Neuronal stem cell (in vitro differentiated cells): Measurements from ENCODE around the gene PDSS1. TPM values are rescaled to one million over a fixed set of nuclear protein-coding genes. Genes with fewer than 3 reads are reported as not detected.
A peak's percentile ranks its signal among the peaks of the same experiment; 100 is the strongest.
"Not testable (repeated sequence)": the region's sequence is repeated elsewhere in the genome, so short reads cannot be mapped to it uniquely, and the experiment has no call there.

Experiments used
- DNase-seq: peaks from one replicate; pipeline ENCODE4 v3.0.0-alpha.2; 2013; ENCODE audit warnings: low spot score
- H2AFZ ChIP-seq: one replicate; pipeline ENCODE4 v1.6.1; 2013; ENCODE audit warnings: mild to moderate bottlenecking, low read length, inconsistent platforms
- H2AK5ac ChIP-seq: 2 replicates; pipeline ENCODE4 v1.6.1; 2013; ENCODE audit warnings: low read depth, mild to moderate bottlenecking, inconsistent platforms, low read length, moderate library complexity, mixed read lengths
- H2BK120ac ChIP-seq: 2 replicates; pipeline ENCODE4 v1.6.1; 2013; ENCODE audit warnings: low read depth, mild to moderate bottlenecking, inconsistent platforms, low read length, moderate library complexity, mixed read lengths
- H2BK12ac ChIP-seq: one replicate; pipeline ENCODE4 v1.6.1; 2013; ENCODE audit warnings: low read length, inconsistent platforms
- H2BK15ac ChIP-seq: 2 replicates; pipeline ENCODE4 v1.6.1; 2013; ENCODE audit warnings: mild to moderate bottlenecking, low read length, inconsistent platforms, mixed read lengths
- H2BK5ac ChIP-seq: one replicate; pipeline ENCODE4 v1.6.1; 2013; ENCODE audit warnings: inconsistent platforms, mild to moderate bottlenecking, low read length, moderate library complexity
- H3K14ac ChIP-seq: one replicate; pipeline ENCODE4 v1.6.1; 2013; ENCODE audit warnings: low read length, inconsistent platforms
- H3K18ac ChIP-seq: 2 replicates; pipeline ENCODE4 v1.6.1; 2013; ENCODE audit warnings: low read length, inconsistent platforms
- H3K23ac ChIP-seq: 2 replicates; pipeline ENCODE4 v1.6.1; 2013; ENCODE audit warnings: low read depth, mild to moderate bottlenecking, mixed read lengths, low read length, inconsistent platforms; ENCODE audit not compliant: poor library complexity
- H3K27ac ChIP-seq: replicated peaks from 3 replicates; pipeline ENCODE4 v1.5.1; 2013; ENCODE audit warnings: low read length, inconsistent platforms
- H3K27me3 ChIP-seq, 3 experiments: 2 replicates each; pipeline ENCODE4 v1.6.1; 2013; ENCODE audit warnings: low read length in 3 of 3, mild to moderate bottlenecking in 2 of 3, inconsistent platforms in 1 of 3, low read depth in 1 of 3, mixed read lengths in 1 of 3, moderate library complexity in 1 of 3; ENCODE audit not compliant: control insufficient read depth in 3 of 3, insufficient read depth in 3 of 3
- H3K36me3 ChIP-seq, 2 donors: replicated peaks in 1 of 2; 2 replicates each; pipeline ENCODE4 v1.6.1; 2013; ENCODE audit warnings: low read length in 2 of 2; ENCODE audit not compliant: control insufficient read depth in 2 of 2, insufficient read depth in 2 of 2
- H3K4ac ChIP-seq: 2 replicates; pipeline ENCODE4 v1.6.1; 2013; ENCODE audit warnings: inconsistent platforms, mild to moderate bottlenecking, low read length, moderate library complexity
- H3K4me1 ChIP-seq, 2 donors: 1 replicate in 1 of 2; 2 replicates in 1 of 2; pipeline ENCODE4 v1.6.1; 2013; ENCODE audit warnings: low read length in 2 of 2, low read depth in 1 of 2; ENCODE audit not compliant: control insufficient read depth in 2 of 2, insufficient read depth in 1 of 2
- H3K4me2 ChIP-seq: one replicate; pipeline ENCODE4 v1.6.1; 2013; ENCODE audit warnings: mild to moderate bottlenecking, low read length, inconsistent platforms; ENCODE audit not compliant: insufficient read depth, poor library complexity, severe bottlenecking
- H3K4me3 ChIP-seq, 2 donors: 2 replicates each; pipeline ENCODE4 v1.5.1; 2013; ENCODE audit warnings: low read length in 2 of 2, mild to moderate bottlenecking in 2 of 2, inconsistent platforms in 1 of 2, moderate library complexity in 1 of 2
- H3K79me1 ChIP-seq: one replicate; pipeline ENCODE4 v1.6.1; 2013; ENCODE audit warnings: low read depth, mild to moderate bottlenecking, inconsistent platforms, low read length, moderate library complexity
- H3K9ac ChIP-seq: one replicate; pipeline ENCODE4 v1.6.1; 2013; ENCODE audit warnings: mild to moderate bottlenecking, low read depth, low read length, inconsistent platforms; ENCODE audit not compliant: poor library complexity
- H3K9me3 ChIP-seq, 2 donors: replicated peaks in 1 of 2; 2 replicates each; pipeline versions ENCODE3 to v1.6.1; 2013; ENCODE audit warnings: low read length in 2 of 2, mild to moderate bottlenecking in 2 of 2, inconsistent platforms in 1 of 2, low read depth in 1 of 2, mixed read lengths in 1 of 2, moderate library complexity in 1 of 2; ENCODE audit not compliant: control insufficient read depth in 2 of 2, insufficient read depth in 1 of 2
- H4K8ac ChIP-seq: one replicate; pipeline ENCODE4 v1.6.1; 2013; ENCODE audit warnings: low read depth, mild to moderate bottlenecking, inconsistent platforms, low read length, moderate library complexity
- H4K91ac ChIP-seq: one replicate; pipeline ENCODE4 v1.6.1; 2013; ENCODE audit warnings: low read length, low read depth, mild to moderate bottlenecking, inconsistent platforms; ENCODE audit not compliant: poor library complexity
- WGBS, 2 donors: extraction: QIAGEN DNeasy Blood & Tissue Kit; methylation state at CpG; one replicate each; pipeline ENCODE4 v1.1.7; 2013; ENCODE audit warnings: missing lambda C conversion rate in 2 of 2, mixed read lengths in 1 of 2; ENCODE audit not compliant: insufficient read length in 2 of 2, insufficient replicate concordance in 1 of 2; ENCODE audit errors: extremely low coverage in 2 of 2; 5-methylcytosine and 5-hydroxymethylcytosine counted together
- polyA plus RNA-seq, 2 experiments: library from polyadenylated mRNA; stranded (reverse); fragments of 200-250 nt; gene quantifications; one replicate each; pipeline ENCODE4 v1.2.3, GENCODE V29; 2013

The PDSS1 gene, protein sequence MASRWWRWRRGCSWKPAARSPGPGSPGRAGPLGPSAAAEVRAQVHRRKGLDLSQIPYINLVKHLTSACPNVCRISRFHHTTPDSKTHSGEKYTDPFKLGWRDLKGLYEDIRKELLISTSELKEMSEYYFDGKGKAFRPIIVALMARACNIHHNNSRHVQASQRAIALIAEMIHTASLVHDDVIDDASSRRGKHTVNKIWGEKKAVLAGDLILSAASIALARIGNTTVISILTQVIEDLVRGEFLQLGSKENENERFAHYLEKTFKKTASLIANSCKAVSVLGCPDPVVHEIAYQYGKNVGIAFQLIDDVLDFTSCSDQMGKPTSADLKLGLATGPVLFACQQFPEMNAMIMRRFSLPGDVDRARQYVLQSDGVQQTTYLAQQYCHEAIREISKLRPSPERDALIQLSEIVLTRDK
- polyA plus RNA-seq (2013, experiment 1 of 2) = 7.0 TPM
- 7.1 TPM for polyA plus RNA-seq (2013, experiment 2 of 2)

- no peak within 1 kb of the TSS for H4K91ac ChIP-seq
- WGBS, 2 donors = no CpG with 5 or more reads among the region's 82 CpGs
- peak within 1 kb of the TSS; percentile 69 for H3K4me2 ChIP-seq
Observed at GRCh38 chr10:26697163-26697921, at the start of gene PDSS1. Gene PDSS1 (plus strand): TSS chr10:26697701. CDS start chr10:26697712, 11 bp downstream.

GRCh38 chr10:26648245-26648636, 49.3 kb upstream of the PDSS1 start:
- not testable (repeated sequence) for H3K79me1 ChIP-seq, H3K9me3 ChIP-seq, DNase-seq, H3K14ac ChIP-seq, H3K4me3 ChIP-seq, H2BK120ac ChIP-seq, H3K4ac ChIP-seq, H3K9ac ChIP-seq, H3K27ac ChIP-seq, H3K4me1 ChIP-seq, H3K27me3 ChIP-seq, H3K36me3 ChIP-seq, H4K91ac ChIP-seq, H2BK15ac ChIP-seq, H3K4me2 ChIP-seq, H3K18ac ChIP-seq, H3K23ac ChIP-seq, H4K8ac ChIP-seq, H2BK5ac ChIP-seq, H2AFZ ChIP-seq, H2AK5ac ChIP-seq, H2BK12ac ChIP-seq
- WGBS, 2 donors = no CpG with 5 or more reads among the region's 3 CpGs

More at GRCh38 chr10:26697163-26697921, at the start of gene PDSS1:
- H3K14ac ChIP-seq = peak within 1 kb of the TSS; percentile 17
- peak within 1 kb of the TSS; percentile 93 for H4K8ac ChIP-seq
- peaks cover 0 to 4% of the 10 kb centered on the region in 2 donors for H3K9me3 ChIP-seq
- peak within 1 kb of the TSS; percentile 96 for H3K23ac ChIP-seq
- peaks cover 5 to 6% of the 10 kb centered on the region in 2 donors for H3K4me1 ChIP-seq
- H2AFZ ChIP-seq = peak within 1 kb of the TSS; percentile 99
- peaks cover 2 to 18% of the 10 kb centered on the region in 2 donors for H3K36me3 ChIP-seq
- peak within 1 kb of the TSS; percentile 78 for H3K9ac ChIP-seq
- H3K4me3 ChIP-seq = peak within 1 kb of the TSS; percentile 85 to 99
- peak; percentile 53 for DNase-seq
- peaks cover 0 to 3% (median 0%) of the 10 kb centered on the region in 3 experiments for H3K27me3 ChIP-seq
- H3K18ac ChIP-seq = peak within 1 kb of the TSS; percentile 98
- peak within 1 kb of the TSS; percentile 53 for H2BK5ac ChIP-seq
- H3K27ac ChIP-seq = peak within 1 kb of the TSS; percentile 81
- peak within 1 kb of the TSS; percentile 31 for H2BK120ac ChIP-seq
- peaks cover 3% of the 10 kb centered on the region for H3K79me1 ChIP-seq
- H2BK15ac ChIP-seq = no peak within 1 kb of the TSS
- peak within 1 kb of the TSS; percentile 93 for H2AK5ac ChIP-seq
- H2BK12ac ChIP-seq = no peak within 1 kb of the TSS
- no peak within 1 kb of the TSS for H3K4ac ChIP-seq

DNA sequence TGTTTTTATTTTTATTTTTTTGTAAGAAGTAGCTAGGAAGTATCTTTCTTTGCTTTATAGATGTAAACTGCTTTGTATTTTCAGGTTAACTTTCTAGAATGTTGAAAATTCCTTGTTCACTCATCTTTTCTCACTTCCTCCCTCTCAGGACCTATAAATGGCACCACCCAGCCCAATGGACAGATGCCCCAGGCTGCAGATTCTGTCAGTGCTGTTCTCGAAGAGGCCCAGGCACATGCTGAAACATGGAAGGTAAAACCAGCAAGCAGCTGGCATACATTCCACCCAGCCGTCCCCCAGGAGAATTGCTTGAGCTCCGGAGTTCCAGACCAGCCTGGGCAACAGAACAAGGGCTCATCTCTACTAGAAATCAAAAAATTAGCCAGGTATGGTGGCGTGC, 47.1 kb upstream of the PDSS1 start:
- no peak overlapping the region for H2BK5ac ChIP-seq
- no peaks in the 10 kb centered on the region for H3K36me3 ChIP-seq
- no peak overlapping the region for H3K23ac ChIP-seq
- H3K14ac ChIP-seq = no peak overlapping the region
- H4K8ac ChIP-seq = no peak overlapping the region
- whole genome bisulfite sequencing, 2 donors = no CpG with 5 or more reads among the region's 4 CpGs
- no peak overlapping the region for H2AK5ac ChIP-seq
- no peak overlapping the region for H3K4me3 ChIP-seq
- no peak overlapping the region for H3K4ac ChIP-seq
- H2BK120ac ChIP-seq = no peak overlapping the region
- H3K79me1 ChIP-seq = no peaks in the 10 kb centered on the region
- H3K4me2 ChIP-seq = no peak overlapping the region
- peaks cover 0 to 4% (median 0%) of the 10 kb centered on the region in 3 experiments for H3K27me3 ChIP-seq
- DNase-seq = no peak
- H2BK15ac ChIP-seq = no peak overlapping the region
- no peaks in the 10 kb centered on the region for H3K4me1 ChIP-seq
- H3K27ac ChIP-seq = no peak overlapping the region
- H2BK12ac ChIP-seq = no peak overlapping the region
- H3K9ac ChIP-seq = no peak overlapping the region
- H3K9me3 ChIP-seq = no peaks in the 10 kb centered on the region
- no peak overlapping the region for H4K91ac ChIP-seq
- no peak overlapping the region for H3K18ac ChIP-seq
- H2AFZ ChIP-seq = no peak overlapping the region

- not testable (repeated sequence) for H2BK15ac ChIP-seq, H2AFZ ChIP-seq, H3K4ac ChIP-seq, H3K4me1 ChIP-seq, H3K4me3 ChIP-seq, H3K27me3 ChIP-seq, H2BK5ac ChIP-seq, H3K27ac ChIP-seq, H3K23ac ChIP-seq, DNase-seq, H3K4me2 ChIP-seq, H3K79me1 ChIP-seq, H3K18ac ChIP-seq, H4K8ac ChIP-seq, H3K9me3 ChIP-seq, H3K36me3 ChIP-seq, H4K91ac ChIP-seq, H2AK5ac ChIP-seq, H3K9ac ChIP-seq, H3K14ac ChIP-seq, H2BK12ac ChIP-seq, H2BK120ac ChIP-seq
- no CpG with 5 or more reads among the region's 2 CpGs for WGBS, 2 donors
Observed at GRCh38 chr10:26651476-26651875, 46.0 kb upstream of the PDSS1 start.
